Measurements from ENCODE around the gene KCNJ6. TPM values are rescaled to one million over a fixed set of nuclear protein-coding genes. Genes with fewer than 3 reads are reported as not detected.
"Not testable (repeated sequence)": the region's sequence is repeated elsewhere in the genome, so short reads cannot be mapped to it uniquely, and the experiment has no call there.

The KCNJ6 gene
- polyA plus RNA-seq, 1 donor = 2.1 TPM

GRCh38 chr21:37606549-37606948, 309.7 kb downstream of the KCNJ6 start:
- DNase-seq (ENCODE audit: low read depth) = no peak

GRCh38 chr21:37605006-37605405, 311.3 kb downstream of the KCNJ6 start:
- no peak for DNase-seq (ENCODE audit: low read depth)

GRCh38 chr21:37603129-37603528, 313.1 kb downstream of the KCNJ6 start:
- DNase-seq (ENCODE audit: low read depth) = no peak

- no peak for DNase-seq (ENCODE audit: low read depth)
Measured at GRCh38 chr21:37601915-37602314, 314.3 kb downstream of the KCNJ6 start.

GRCh38 chr21:37601027-37601426, 315.2 kb downstream of the KCNJ6 start:
- DNase-seq (ENCODE audit: low read depth) = no peak

GRCh38 chr21:37595944-37596343, 320.3 kb downstream of the KCNJ6 start:
- no peak for DNase-seq (ENCODE audit: low read depth)

- DNase-seq (ENCODE audit: low read depth) = no peak
Measured at GRCh38 chr21:37594472-37594951, 321.7 kb downstream of the KCNJ6 start.

GRCh38 chr21:37593740-37594471, 322.4 kb downstream of the KCNJ6 start:
- DNase-seq (ENCODE audit: low read depth) = no peak

- DNase-seq (ENCODE audit: low read depth) = no peak
Measured at GRCh38 chr21:37593015-37593414, 323.2 kb downstream of the KCNJ6 start.

- DNase-seq (ENCODE audit: low read depth) = no peak
Measured at GRCh38 chr21:37592496-37592895, 323.8 kb downstream of the KCNJ6 start.

- DNase-seq (ENCODE audit: low read depth) = not testable (repeated sequence)
Measured at GRCh38 chr21:37591994-37592393, 324.3 kb downstream of the KCNJ6 start.

GRCh38 chr21:37590836-37591235, 325.4 kb downstream of the KCNJ6 start:
- not testable (repeated sequence) for DNase-seq (ENCODE audit: low read depth)

- not testable (repeated sequence) for DNase-seq (ENCODE audit: low read depth)
Measured at GRCh38 chr21:37588644-37589043, 327.6 kb downstream of the KCNJ6 start.

GRCh38 chr21:37587635-37588177, 328.6 kb downstream of the KCNJ6 start:
- DNase-seq (ENCODE audit: low read depth) = no peak

- DNase-seq (ENCODE audit: low read depth) = no peak
Measured at GRCh38 chr21:37587203-37587602, 329.1 kb downstream of the KCNJ6 start.

- DNase-seq (ENCODE audit: low read depth) = no peak
Measured at GRCh38 chr21:37582590-37582989, 333.7 kb downstream of the KCNJ6 start.

- DNase-seq (ENCODE audit: low read depth) = no peak
Measured at GRCh38 chr21:37580666-37581065, 335.6 kb downstream of the KCNJ6 start.

GRCh38 chr21:37579356-37579755, 336.9 kb downstream of the KCNJ6 start:
- DNase-seq (ENCODE audit: low read depth) = no peak

GRCh38 chr21:37578471-37579126, 337.7 kb downstream of the KCNJ6 start:
- no peak for DNase-seq (ENCODE audit: low read depth)

GRCh38 chr21:37576929-37577328, 339.3 kb downstream of the KCNJ6 start:
- not testable (repeated sequence) for DNase-seq (ENCODE audit: low read depth)

GRCh38 chr21:37575580-37575979, 340.7 kb downstream of the KCNJ6 start:
- no peak for DNase-seq (ENCODE audit: low read depth)

GRCh38 chr21:37574751-37575150, 341.5 kb downstream of the KCNJ6 start:
- DNase-seq (ENCODE audit: low read depth) = no peak

GRCh38 chr21:37574316-37574715, 341.9 kb downstream of the KCNJ6 start:
- no peak for DNase-seq (ENCODE audit: low read depth)
